ENCODE data around the gene PGAM5. TPM values are rescaled to one million over a fixed set of nuclear protein-coding genes. Genes with fewer than 3 reads are reported as not detected.

PGAM5 gene
- 12.3 TPM for total RNA-seq
- 19.2 TPM for polyA plus RNA-seq

DNA sequence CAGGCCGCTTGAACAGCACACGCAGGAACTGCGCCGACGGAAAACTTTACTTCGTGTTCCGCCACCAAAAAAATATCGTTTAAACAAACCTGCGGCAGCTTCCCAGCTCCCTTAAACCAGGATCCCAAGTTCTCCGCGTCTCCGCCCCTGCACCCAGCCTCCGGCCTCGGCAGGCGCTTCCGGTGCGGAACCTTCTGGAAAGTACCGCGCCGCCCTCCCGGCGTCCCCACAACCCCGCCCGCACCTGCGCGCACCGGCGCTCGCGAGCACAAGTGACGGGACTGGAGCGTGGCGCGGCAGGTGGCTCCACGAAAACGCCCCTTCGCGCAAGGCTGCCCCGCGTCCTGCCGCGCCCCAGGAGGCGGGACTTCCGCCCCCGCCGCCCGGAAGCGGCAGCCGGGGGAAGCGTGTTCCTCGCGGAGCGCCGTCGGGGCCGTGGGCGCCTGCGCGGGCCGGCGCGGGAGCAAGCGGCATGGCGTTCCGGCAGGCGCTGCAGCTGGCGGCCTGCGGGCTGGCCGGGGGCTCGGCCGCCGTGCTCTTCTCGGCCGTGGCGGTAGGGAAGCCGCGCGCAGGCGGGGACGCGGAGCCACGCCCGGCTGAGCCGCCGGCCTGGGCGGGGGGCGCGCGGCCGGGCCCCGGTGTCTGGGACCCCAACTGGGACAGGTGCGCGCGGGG lies at the start of gene PGAM5:
TSS of gene PGAM5 (plus strand) at position 438 of the 675 bp plus-strand sequence. CDS start at position 473, 35 bp downstream.
- Histone ChIP-seq H3K4me1 (ENCODE audit: insufficient read depth) (no peaks in the 10 kb centered on the region), H3K36me3 (ENCODE audit: insufficient read depth) (no peaks in the 10 kb centered on the region), H3K27ac (ENCODE audit: low read depth) (peak within 1 kb of the TSS; percentile 66), H3K4me3 (ENCODE audit: low read depth, low read length) (peak within 1 kb of the TSS; percentile 100)
- under 1% methylated on average over 94 of the region's 94 CpGs for whole genome bisulfite sequencing
- DNase-seq (ENCODE audit: extremely low spot score) = peak; percentile 29

DNA sequence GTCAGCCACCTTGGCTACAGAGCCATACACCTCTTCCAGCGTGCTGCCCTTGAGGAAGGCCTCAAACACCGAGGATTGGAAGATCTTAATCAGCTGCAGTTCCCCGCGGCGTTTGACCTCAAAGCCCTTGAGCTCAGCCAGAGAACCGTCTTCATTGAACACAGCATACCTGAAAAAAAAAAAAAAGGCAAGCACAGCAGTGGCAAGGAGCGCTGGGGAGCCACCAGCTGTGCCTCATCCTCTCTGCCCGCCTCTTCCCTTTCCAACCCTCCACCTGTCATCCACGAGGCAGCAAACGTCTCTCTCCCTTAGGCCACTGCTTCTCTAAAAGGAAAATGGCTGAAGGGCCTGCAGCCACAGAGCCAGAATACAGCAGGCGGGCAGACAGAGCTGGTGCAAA lies 49.6 kb upstream of the PGAM5 start:
- no peak overlapping the region for H3K4me3 ChIP-seq (ENCODE audit: low read depth, low read length)
- no peak overlapping the region for H3K27ac ChIP-seq (ENCODE audit: low read depth)
- H3K4me1 ChIP-seq (ENCODE audit: insufficient read depth) = no peaks in the 10 kb centered on the region
- DNase-seq (ENCODE audit: extremely low spot score) = no peak
- WGBS = 82% methylated on average over 11 of the region's 11 CpGs
- H3K36me3 ChIP-seq (ENCODE audit: insufficient read depth) = no peaks in the 10 kb centered on the region

DNA sequence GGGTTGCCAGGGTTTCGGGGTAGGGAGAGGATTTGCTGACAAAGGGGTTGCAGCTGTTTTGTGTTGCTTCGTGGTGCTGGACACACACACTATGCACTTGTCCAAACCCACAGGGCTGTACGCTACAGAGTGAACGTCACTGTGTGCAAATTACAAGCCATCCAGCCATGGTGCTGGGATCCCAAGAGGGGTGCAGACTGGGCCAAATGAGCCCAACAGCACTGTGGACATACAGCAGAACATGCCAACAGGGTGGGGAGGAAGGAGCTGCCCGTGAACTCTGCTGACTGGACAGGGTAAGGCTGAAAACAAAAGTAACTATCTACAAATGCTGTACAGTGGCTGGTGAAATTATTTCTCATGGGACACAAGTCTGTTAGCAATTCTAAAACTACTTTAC lies 48.7 kb upstream of the PGAM5 start:
- Histone ChIP-seq H3K36me3 (ENCODE audit: insufficient read depth) (no peaks in the 10 kb centered on the region), H3K4me1 (ENCODE audit: insufficient read depth) (no peaks in the 10 kb centered on the region), H3K27ac (ENCODE audit: low read depth) (no peak overlapping the region), H3K4me3 (ENCODE audit: low read depth, low read length) (no peak overlapping the region)
- 74% methylated on average over 5 of the region's 5 CpGs for WGBS
- no peak for DNase-seq (ENCODE audit: extremely low spot score)

DNA sequence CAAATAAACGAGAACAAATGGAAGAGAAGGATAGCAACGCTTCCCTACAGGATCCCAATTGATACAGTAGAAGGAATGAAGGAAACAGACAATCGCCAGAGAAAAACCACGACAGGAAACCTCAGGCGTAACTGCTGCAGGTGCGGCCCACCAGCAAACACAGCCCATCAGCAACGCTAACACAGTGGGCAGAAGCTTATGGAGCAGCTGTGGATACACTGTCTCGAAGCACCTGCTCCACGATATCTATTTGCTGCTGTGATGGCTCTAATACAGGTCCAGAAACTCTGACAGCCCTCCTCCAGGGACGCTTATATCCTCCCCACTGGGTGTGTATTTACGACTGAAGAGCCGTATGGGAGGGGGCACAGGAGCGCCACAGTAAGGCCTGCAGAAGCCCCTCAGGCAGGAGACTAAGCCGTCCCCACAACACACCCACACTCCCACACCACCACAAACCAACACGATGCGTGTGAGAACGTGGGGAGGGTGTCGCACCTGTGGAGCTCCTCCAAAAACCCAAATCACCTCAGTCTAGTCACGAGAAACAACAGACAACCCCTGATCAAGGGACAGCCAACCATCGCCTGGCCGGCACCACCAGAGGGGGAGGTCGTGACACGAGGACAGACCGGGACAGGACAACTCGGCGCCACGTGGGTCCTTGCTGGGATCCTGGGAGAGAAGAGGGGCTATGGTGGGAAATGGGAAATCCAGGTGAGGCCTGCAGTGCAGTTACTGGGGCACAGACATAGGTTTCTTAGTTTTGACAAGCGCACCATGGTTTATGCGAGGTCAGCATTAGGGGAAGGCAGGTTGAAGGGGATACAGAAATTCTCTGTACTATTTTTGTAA lies 47.5 kb upstream of the PGAM5 start:
- H3K4me3 ChIP-seq (ENCODE audit: low read depth, low read length) = no peak overlapping the region
- no peak overlapping the region for H3K27ac ChIP-seq (ENCODE audit: low read depth)
- WGBS = 90% methylated on average over 29 of the region's 29 CpGs
- peaks cover 3% of the 10 kb centered on the region for H3K36me3 ChIP-seq (ENCODE audit: insufficient read depth)
- no peak for DNase-seq (ENCODE audit: extremely low spot score)
- H3K4me1 ChIP-seq (ENCODE audit: insufficient read depth) = no peaks in the 10 kb centered on the region

DNA sequence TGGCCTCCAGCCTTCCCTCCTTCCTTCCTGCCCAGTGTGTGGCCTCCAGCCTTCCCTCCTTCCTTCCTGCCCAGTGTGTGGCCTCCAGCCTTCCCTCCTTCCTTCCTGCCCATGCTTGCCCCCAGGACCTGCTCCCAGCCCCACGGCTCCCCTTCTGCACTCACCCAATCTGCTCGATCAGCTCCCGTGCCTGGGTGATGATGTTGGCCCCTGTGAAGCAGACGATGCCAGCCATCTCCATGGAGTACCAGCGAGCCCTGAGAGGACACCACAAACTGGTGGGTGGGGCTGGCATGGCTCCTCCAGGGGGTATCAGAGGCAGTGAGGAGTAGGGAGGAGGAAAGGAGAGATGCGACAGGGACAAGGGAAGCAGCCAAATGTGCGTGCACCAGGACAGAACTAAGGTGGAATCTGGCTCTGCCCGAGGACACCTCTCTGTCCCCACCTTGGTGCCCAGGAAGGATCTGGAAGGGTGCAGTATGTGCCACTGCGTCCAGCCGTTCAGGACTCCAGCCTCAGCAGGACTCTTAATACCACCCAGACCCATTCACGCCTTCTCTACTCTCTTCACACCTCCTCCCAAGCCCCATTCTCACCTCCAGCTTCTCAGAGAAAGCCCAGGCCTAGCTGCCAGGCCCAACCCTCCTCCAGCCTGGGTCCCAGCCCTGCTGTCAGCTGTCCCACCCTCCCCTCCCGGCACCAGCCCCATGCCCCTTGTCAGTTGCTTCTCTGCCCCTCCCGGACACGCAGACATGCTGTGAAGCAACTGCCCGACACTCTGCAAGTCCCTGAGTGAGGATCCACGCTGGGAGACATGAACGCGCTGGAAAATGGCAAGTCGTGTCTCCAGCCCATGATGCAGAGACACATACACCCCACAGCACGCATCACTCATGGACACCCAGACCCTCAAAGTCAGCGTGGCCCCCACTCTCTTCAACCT lies 46.2 kb upstream of the PGAM5 start:
- no peak for DNase-seq (ENCODE audit: extremely low spot score)
- no peak overlapping the region for H3K27ac ChIP-seq (ENCODE audit: low read depth)
- WGBS = 93% methylated on average over 21 of the region's 21 CpGs
- H3K36me3 ChIP-seq (ENCODE audit: insufficient read depth) = peaks cover 6% of the 10 kb centered on the region
- H3K4me1 ChIP-seq (ENCODE audit: insufficient read depth) = no peaks in the 10 kb centered on the region
- no peak overlapping the region for H3K4me3 ChIP-seq (ENCODE audit: low read depth, low read length)

DNA sequence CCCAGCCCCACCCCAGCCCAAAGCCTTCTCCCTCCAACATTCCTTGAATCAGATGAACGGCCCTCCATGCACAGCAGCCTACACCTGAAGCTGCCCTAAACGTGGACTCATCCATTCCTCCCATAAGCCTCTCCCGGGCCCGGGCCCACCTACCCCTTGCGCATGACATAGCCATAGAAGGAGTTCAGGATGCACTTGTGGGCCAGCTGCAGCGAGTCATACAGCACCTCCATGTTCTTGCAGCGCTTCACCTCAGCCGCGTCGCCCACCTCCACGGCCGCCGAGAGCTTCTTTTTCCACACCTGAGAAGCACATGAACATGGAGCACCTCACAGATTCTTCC lies 45.5 kb upstream of the PGAM5 start:
- Histone ChIP-seq H3K27ac (ENCODE audit: low read depth) (no peak overlapping the region), H3K4me3 (ENCODE audit: low read depth, low read length) (no peak overlapping the region), H3K36me3 (ENCODE audit: insufficient read depth) (peaks cover 6% of the 10 kb centered on the region), H3K4me1 (ENCODE audit: insufficient read depth) (no peaks in the 10 kb centered on the region)
- no peak for DNase-seq (ENCODE audit: extremely low spot score)
- WGBS = 97% methylated on average over 13 of the region's 13 CpGs

DNA sequence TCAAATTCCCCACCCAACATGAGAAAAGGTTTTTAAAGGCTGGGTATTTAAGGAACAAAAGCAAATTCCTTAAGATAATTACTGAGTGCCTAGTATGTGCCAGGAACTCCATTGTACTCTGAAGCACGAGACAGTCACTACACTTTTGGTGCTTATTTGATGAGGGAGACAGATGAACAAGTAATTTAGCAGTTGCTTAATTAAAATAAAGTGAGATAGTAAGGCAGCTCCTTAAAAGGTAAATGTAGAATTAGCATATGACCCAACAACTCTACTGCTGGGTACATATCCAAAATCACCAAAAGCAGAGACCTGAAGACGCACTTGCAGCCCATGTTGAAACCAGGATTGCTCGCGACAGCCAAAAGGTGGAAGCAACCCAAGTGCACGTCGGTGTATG lies 44.8 kb upstream of the PGAM5 start:
- H3K36me3 ChIP-seq (ENCODE audit: insufficient read depth) = peaks cover 6% of the 10 kb centered on the region
- H3K4me1 ChIP-seq (ENCODE audit: insufficient read depth) = no peaks in the 10 kb centered on the region
- 92% methylated on average over 6 of the region's 6 CpGs for WGBS
- DNase-seq (ENCODE audit: extremely low spot score) = no peak
- H3K27ac ChIP-seq (ENCODE audit: low read depth) = no peak overlapping the region
- H3K4me3 ChIP-seq (ENCODE audit: low read depth, low read length) = no peak overlapping the region

DNA sequence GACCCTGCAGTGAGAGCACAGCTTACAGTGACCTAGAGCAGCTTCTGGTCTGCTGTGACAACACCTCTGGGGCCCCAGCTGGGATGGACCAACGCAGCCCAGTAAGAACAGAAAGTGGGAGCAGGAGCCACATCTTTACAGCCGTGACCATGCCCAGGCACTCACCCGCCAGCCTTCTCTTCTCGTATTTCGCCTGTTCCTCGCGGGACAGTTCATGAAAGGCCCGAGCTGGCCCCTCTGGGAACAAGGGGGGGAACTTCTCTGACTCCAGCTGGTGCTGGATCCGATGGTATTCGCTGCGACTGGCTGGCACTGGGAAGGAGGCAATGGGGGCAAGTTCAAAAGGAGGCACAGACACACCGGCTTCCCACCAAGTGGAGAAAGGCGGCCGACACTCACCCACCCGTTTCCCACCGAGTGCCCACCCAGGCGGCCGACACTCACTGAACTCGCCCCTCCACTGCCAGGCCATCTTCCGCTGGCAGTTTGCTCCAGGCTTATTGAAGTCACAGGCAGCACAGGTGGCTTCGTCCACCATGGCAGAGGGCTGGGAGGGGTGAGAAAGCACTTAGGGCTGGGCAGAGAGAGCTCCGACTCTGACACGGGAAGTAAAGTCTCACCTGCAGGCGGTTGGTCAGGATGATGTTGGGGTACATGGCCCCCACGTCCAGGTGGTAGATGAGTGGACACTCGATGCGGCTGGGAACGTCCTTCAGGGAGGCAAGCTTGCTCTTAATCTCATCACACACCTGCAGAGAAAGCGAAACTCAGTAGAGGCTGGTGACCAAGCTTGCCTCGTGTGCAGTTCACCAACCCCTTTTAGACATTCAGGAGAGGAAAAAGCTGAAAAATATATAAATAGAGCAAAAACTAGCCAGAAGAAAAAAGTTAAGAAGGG lies 42.2 kb upstream of the PGAM5 start:
- no peak overlapping the region for H3K4me3 ChIP-seq (ENCODE audit: low read depth, low read length)
- 95% methylated on average over 30 of the region's 30 CpGs for WGBS

DNA sequence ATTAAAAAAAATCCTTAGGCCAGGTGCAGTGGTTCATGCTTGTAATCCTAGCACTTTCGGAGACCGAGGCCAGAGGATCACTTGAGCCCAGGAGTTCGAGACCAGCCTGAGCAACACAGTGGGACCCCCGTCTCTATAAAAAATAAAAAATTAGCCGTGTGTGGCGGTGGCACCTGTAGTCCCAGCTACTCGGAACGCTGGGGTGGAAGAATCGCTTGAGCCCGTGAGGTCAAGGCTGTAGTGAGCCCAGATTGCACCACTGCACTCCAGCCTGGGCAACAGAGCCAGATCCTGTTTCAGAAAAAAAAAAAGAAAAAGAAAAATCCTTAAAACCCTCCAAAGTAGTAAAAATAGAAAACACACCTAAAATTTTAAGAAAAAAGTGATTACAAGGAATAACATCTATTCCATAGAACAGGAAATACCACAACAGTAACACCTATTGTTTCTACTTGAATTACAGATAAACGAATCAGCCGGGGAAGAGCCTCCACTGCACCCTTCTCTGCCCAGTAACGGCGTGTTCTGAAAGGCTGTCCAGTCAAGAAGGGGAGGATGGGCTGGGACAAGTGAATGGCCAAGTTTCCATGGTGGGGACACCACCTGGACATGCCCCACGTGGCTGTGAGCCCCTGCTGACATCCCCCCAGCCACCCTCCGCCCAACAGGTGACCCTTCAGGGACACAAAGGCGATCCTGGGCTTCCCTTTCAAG lies 41.3 kb upstream of the PGAM5 start:
- no peaks in the 10 kb centered on the region for H3K4me1 ChIP-seq (ENCODE audit: insufficient read depth)
- no peak for DNase-seq (ENCODE audit: extremely low spot score)
- H3K4me3 ChIP-seq (ENCODE audit: low read depth, low read length) = no peak overlapping the region
- WGBS = 92% methylated on average over 17 of the region's 17 CpGs
- peaks cover 6% of the 10 kb centered on the region for H3K36me3 ChIP-seq (ENCODE audit: insufficient read depth)
- H3K27ac ChIP-seq (ENCODE audit: low read depth) = no peak overlapping the region

More for the DNA sequence above, 42.2 kb upstream of the PGAM5 start:
- H3K27ac ChIP-seq (ENCODE audit: low read depth) = no peak overlapping the region
- peaks cover 6% of the 10 kb centered on the region for H3K36me3 ChIP-seq (ENCODE audit: insufficient read depth)
- no peaks in the 10 kb centered on the region for H3K4me1 ChIP-seq (ENCODE audit: insufficient read depth)
- no peak for DNase-seq (ENCODE audit: extremely low spot score)

DNA sequence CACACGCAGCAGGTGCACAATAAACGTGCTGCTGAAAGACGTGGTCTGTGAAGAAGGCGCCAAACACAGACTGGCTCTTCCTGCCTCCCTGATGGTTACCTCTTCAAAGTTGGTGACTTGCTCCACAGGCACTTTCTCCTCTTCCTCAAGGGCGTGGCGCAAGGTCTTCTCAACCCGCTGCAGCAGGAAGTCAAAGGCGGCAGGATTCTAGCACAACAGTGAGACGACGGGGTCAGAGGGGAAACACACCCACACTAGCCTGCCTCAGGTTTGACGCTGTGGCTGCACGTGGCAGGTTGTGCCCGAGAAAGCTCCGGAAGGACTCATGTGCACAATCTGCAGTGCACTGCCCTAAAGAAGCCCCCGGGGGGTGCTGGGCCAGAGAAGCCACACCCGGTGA lies 38.5 kb upstream of the PGAM5 start:
- Histone ChIP-seq H3K4me1 (ENCODE audit: insufficient read depth) (no peaks in the 10 kb centered on the region), H3K36me3 (ENCODE audit: insufficient read depth) (peaks cover 6% of the 10 kb centered on the region), H3K27ac (ENCODE audit: low read depth) (no peak overlapping the region), H3K4me3 (ENCODE audit: low read depth, low read length) (no peak overlapping the region)
- 88% methylated on average over 16 of the region's 16 CpGs for WGBS
- no peak for DNase-seq (ENCODE audit: extremely low spot score)

DNA sequence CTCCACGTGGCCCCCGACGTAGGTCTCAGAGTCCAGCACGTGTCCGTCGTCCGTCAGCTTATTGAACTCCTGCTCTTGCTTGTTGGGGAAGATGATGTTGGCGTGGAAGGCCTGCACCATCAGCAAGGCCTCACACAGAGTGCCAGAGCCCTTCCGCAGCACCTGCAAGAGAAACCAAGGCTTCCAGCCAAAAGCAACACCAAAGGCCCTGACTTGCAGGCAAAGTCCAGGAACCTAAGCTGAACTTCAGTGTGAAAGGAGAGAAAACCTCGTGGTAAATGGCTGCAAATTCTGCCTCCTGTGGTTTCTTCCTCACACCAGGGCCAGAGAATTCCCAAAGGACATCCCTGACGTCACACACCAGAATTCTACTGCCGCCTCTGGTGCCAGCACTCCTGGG lies 38.0 kb upstream of the PGAM5 start:
- Histone ChIP-seq H3K4me3 (ENCODE audit: low read depth, low read length) (no peak overlapping the region), H3K4me1 (ENCODE audit: insufficient read depth) (no peaks in the 10 kb centered on the region), H3K27ac (ENCODE audit: low read depth) (no peak overlapping the region), H3K36me3 (ENCODE audit: insufficient read depth) (peaks cover 4% of the 10 kb centered on the region)
- WGBS = 91% methylated on average over 12 of the region's 12 CpGs
- DNase-seq (ENCODE audit: extremely low spot score) = no peak

Data from urinary bladder (tissue), 4 donors.